Thyroid gland (tissue), 4 donors: ENCODE measurements around the gene SREBF2. TPM values are rescaled to one million over a fixed set of nuclear protein-coding genes. Genes with fewer than 3 reads are reported as not detected.
A peak's percentile ranks its signal among the peaks of the same experiment; 100 is the strongest.
"Not testable (repeated sequence)": the region's sequence is repeated elsewhere in the genome, so short reads cannot be mapped to it uniquely, and the experiment has no call there.

Source experiments
- DNase-seq, 2 donors: peaks; one replicate each; pipeline ENCODE4 v3.0.0-alpha.2; 2019
- H3K27ac ChIP-seq, 3 donors: fragments of 200-600 bp; sonication (generic); 1 replicate in 2 of 3; 2 replicates in 1 of 3; pipeline ENCODE4 v1.5.1; 2016 to 2019; ENCODE audit warnings: mild to moderate bottlenecking in 1 of 3, moderate library complexity in 1 of 3
- H3K27me3 ChIP-seq: fragments of 200-600 bp; sonication (generic); one replicate; pipeline ENCODE4 v1.5.1; 2019
- H3K36me3 ChIP-seq, 2 donors: fragments of 200-600 bp; sonication (generic); one replicate each; pipeline ENCODE4 v1.5.1; 2016 to 2019
- H3K4me1 ChIP-seq, 2 donors: fragments of 200-600 bp; sonication (generic); one replicate each; pipeline ENCODE4 v1.5.1; 2017 to 2019
- H3K4me3 ChIP-seq, 3 donors: fragments of 200-600 bp; sonication (generic); replicated peaks in 1 of 3; 1 replicate in 2 of 3; 2 replicates in 1 of 3; pipeline ENCODE4 v1.5.1; 2016; ENCODE audit warnings: mild to moderate bottlenecking in 1 of 3
- H3K9me3 ChIP-seq: fragments of 200-600 bp; sonication (generic); one replicate; pipeline ENCODE4 v1.5.1; 2017
- POLR2A ChIP-seq, 2 donors: fragments of 450-650 bp; IDR thresholded peaks; one replicate each; pipeline ENCODE4 v1.6.1; 2017; ENCODE audit warnings: antibody characterized with exemption in 2 of 2, mild to moderate bottlenecking in 2 of 2, moderate library complexity in 1 of 2
- WGBS, 2 donors: methylation state at CpG; one replicate each; pipeline ENCODE4 v1.1.5; 2017; 5-methylcytosine and 5-hydroxymethylcytosine counted together
- intact Hi-C: fragments of 100-400 bp; cut with DNase I; formaldehyde crosslinking; loops from one replicate; pipeline ENCODE4 v1.15.1; 2023
- total RNA-seq, 4 donors: library from RNA; depleted of rRNA; stranded (reverse); fragments of >200 nt; gene quantifications; one replicate each; pipeline ENCODE4 v1.2.3, GENCODE V29; 2016
- TF ChIP-seq, protein P1 (sequence below), 6 experiments: fragments of 200-600 bp in 3 of 6; fragments of 450-650 bp in 3 of 6; sonication (generic) in 3 of 6; IDR thresholded peaks; one replicate each; pipeline ENCODE4 v1.5.1; 2016 to 2019; ENCODE audit warnings: antibody characterized with exemption in 6 of 6, mild to moderate bottlenecking in 2 of 6, inconsistent platforms in 1 of 6, moderate library complexity in 1 of 6

The SREBF2 gene
- total RNA-seq, 4 donors from 2014 or later = 34.4 to 91.8 (median 63.7) TPM

- WGBS, 2 donors = 94% methylated on average over 10 of the region's 10 CpGs
Observed at GRCh38 chr22:41868556-41868955, 35.7 kb downstream of the SREBF2 start.

DNA sequence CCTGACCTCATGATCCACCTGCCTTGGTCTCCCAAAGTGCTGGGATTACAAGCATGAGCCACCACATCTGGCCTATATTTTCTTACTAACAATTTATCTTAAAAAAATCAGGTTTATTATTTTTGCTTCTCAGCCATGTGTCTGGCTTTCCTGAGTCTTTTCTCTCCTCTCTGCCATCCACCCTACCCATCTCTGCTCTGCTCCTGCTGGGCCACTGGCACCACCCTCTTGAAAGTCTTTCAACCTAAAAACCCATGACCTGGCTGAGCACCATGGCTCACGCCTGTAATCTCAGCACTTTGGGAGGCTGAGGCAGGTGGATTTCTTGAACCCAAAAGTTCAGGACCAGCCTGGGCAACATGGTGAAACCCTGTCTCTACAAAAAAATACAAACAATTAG, 37.2 kb downstream of the SREBF2 start:
- DNase-seq, H3K27ac ChIP-seq, H3K4me3 ChIP-seq, H3K4me1 ChIP-seq, H3K27me3 ChIP-seq, intact Hi-C loops, H3K9me3 ChIP-seq: not testable (repeated sequence)
- peaks cover 31 to 44% of the 10 kb centered on the region in 2 donors for H3K36me3 ChIP-seq
- 90 to 100% methylated on average over 1 of the region's 1 CpG for WGBS, 2 donors

More at GRCh38 chr22:41868556-41868955, 35.7 kb downstream of the SREBF2 start:
- Histone ChIP-seq H3K4me3 (no peak overlapping the region), H3K27ac (no peak overlapping the region), H3K9me3 (no peaks in the 10 kb centered on the region), H3K36me3 (peaks cover 23 to 37% of the 10 kb centered on the region in 2 donors), H3K4me1 (no peaks in the 10 kb centered on the region), H3K27me3 (no peaks in the 10 kb centered on the region)
- DNase-seq = no peak
- TF ChIP-seq, protein P1, sequence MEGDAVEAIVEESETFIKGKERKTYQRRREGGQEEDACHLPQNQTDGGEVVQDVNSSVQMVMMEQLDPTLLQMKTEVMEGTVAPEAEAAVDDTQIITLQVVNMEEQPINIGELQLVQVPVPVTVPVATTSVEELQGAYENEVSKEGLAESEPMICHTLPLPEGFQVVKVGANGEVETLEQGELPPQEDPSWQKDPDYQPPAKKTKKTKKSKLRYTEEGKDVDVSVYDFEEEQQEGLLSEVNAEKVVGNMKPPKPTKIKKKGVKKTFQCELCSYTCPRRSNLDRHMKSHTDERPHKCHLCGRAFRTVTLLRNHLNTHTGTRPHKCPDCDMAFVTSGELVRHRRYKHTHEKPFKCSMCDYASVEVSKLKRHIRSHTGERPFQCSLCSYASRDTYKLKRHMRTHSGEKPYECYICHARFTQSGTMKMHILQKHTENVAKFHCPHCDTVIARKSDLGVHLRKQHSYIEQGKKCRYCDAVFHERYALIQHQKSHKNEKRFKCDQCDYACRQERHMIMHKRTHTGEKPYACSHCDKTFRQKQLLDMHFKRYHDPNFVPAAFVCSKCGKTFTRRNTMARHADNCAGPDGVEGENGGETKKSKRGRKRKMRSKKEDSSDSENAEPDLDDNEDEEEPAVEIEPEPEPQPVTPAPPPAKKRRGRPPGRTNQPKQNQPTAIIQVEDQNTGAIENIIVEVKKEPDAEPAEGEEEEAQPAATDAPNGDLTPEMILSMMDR (IDR thresholded peaks at IDR 0.05) = no peak
- TF ChIP-seq POLR2A (IDR thresholded peaks at IDR 0.05) = no peak
- intact Hi-C loops = no loop called here

DNA sequence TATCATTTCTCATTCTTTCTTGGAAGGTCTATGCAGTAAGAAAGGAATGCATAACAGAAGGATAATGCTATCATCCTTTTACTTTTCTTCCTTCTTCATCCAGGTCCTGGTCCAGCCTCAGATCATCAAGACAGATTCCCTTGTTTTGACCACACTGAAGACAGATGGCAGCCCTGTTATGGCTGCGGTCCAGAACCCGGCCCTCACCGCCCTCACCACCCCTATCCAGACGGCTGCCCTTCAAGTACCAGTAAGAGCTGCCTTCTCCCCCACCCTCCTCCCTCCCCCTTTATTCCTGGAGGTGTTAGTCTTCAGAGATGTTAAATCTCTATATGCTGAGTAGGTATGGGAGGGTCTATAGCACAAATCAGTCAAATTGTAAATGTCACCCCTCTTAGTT, 37.9 kb downstream of the SREBF2 start:
- peak; percentile 23 to 35 for DNase-seq
- no peaks in the 10 kb centered on the region for H3K9me3 ChIP-seq
- WGBS, 2 donors = 49 to 50% methylated on average over 4 of the region's 4 CpGs
- H3K27me3 ChIP-seq = no peaks in the 10 kb centered on the region
- intact Hi-C loops = no loop called here
- H3K4me1 ChIP-seq = no peaks in the 10 kb centered on the region
- H3K36me3 ChIP-seq = peaks cover 38 to 51% of the 10 kb centered on the region in 2 donors
- no peak overlapping the region for H3K27ac ChIP-seq
- TF ChIP-seq POLR2A (IDR thresholded peaks at IDR 0.05) = no peak
- TF ChIP-seq, protein P1 (IDR thresholded peaks at IDR 0.05) = no peak
- H3K4me3 ChIP-seq = no peak overlapping the region

GRCh38 chr22:41873391-41873790, 40.5 kb downstream of the SREBF2 start:
- intact Hi-C loops = no loop called here
- 72 to 77% methylated on average over 5 of the region's 5 CpGs for WGBS, 2 donors
- peaks cover 40 to 57% of the 10 kb centered on the region in 2 donors for H3K36me3 ChIP-seq

DNA sequence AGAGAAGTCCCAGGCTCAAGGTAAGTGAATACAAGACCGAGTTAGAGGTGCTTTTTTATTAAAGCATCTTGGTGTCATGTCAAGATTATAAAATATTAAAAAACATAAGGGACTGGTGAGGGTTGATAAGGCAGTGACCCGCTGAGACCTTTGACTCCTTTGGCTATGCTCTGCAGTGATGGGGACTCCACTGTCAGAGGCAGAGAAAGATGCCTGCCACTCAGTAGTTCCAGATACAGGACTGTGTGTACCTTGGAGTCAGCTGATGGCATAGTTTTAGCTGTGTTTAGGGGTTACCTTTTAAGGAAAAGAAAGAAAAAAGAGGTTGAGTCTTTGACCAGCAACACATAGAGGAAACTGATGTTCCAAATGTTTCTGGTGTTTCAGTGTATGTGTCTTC, 41.2 kb downstream of the SREBF2 start:
- Histone ChIP-seq H3K4me3 (no peak overlapping the region), H3K4me1 (no peaks in the 10 kb centered on the region), H3K27me3 (no peaks in the 10 kb centered on the region), H3K27ac (no peak overlapping the region), H3K36me3 (peaks cover 34 to 50% of the 10 kb centered on the region in 2 donors), H3K9me3 (no peaks in the 10 kb centered on the region)
- DNase-seq = no peak
- intact Hi-C loops = no loop called here
- WGBS, 2 donors = 90 to 100% methylated on average over 2 of the region's 2 CpGs
- TF ChIP-seq, protein P1 (IDR thresholded peaks at IDR 0.05) = no peak
- no peak for TF ChIP-seq POLR2A (IDR thresholded peaks at IDR 0.05)

More at GRCh38 chr22:41873391-41873790, 40.5 kb downstream of the SREBF2 start:
- Histone ChIP-seq H3K4me1 (no peaks in the 10 kb centered on the region), H3K9me3 (no peaks in the 10 kb centered on the region), H3K4me3 (no peak overlapping the region), H3K27ac (no peak overlapping the region), H3K27me3 (no peaks in the 10 kb centered on the region)
- no peak for DNase-seq
- no peak for TF ChIP-seq POLR2A (IDR thresholded peaks at IDR 0.05)
- TF ChIP-seq, protein P1 (IDR thresholded peaks at IDR 0.05) = no peak
